GM21737 (cell line): ENCODE results near the gene TP73.

ENCODE experiments used
- ATAC-seq: cut with Tn5 transposase; IDR thresholded peaks from one replicate; pipeline ENCODE4 v1.9.1; 2021; ENCODE audit warnings: mild to moderate bottlenecking, moderate library complexity; ENCODE audit not compliant: unreplicated experiment

Gene TP73

DNA sequence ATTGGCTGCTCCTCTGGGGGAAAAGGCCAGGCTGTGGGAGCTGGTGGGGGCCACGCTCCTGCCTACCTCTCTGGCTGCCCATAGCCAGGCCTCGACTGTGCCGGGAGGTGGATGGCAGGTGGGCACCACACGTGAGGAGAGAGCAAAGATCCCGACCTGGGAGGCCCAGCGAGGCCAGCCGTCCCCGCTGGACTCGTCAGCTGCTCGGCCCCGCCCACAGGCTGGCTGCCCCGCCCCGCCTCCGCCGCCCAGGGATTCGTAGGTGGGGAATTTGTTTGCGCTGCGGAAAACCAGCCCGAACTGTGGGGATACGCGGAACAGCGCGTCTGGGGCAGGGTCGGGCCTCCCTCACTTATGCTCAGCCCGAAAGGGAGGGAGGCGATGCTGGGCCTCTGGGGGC lies 31.7 kb downstream of the TP73 start:
- ATAC-seq, result no peak

DNA sequence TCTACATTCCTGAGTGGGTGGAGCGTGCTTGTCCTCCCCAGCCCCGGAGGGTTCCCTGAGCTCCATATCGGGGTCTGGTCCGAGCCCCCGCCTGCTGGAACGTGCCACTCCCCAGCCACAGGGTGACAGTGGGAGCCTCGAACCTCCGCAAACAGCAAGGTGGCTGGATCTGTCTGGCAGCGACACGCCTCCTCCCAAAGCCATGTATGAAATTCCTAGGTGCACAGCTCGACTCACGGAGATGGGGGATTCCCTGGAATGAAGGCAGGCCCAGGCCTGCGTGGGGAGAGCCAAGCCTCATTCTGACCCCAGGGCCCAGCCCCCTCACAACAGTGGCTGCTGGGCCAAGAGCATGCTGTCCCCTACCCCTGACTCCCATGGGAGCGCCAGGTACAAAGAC lies 32.9 kb downstream of the TP73 start:
- no peak for ATAC-seq

DNA sequence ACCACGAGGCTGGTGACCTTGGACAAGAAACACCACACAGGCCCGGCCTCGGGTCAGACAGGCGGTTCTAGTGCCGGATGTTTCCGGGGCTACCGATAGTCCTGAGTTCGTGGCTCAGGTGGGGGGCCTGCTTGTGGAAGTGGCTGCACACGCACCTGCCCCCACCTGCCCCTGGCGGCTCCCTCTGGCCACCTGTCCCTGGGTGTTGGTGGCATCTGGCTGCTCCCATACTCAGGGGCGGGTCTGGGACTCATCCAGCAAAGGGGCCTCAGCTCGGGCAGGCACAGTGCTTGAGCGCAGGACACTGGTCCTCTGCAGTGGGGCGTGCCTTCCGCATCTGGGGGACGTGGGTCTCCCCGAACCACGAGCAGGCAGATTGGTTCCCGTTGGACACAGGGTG lies 33.6 kb downstream of the TP73 start:
- no peak for ATAC-seq

DNA sequence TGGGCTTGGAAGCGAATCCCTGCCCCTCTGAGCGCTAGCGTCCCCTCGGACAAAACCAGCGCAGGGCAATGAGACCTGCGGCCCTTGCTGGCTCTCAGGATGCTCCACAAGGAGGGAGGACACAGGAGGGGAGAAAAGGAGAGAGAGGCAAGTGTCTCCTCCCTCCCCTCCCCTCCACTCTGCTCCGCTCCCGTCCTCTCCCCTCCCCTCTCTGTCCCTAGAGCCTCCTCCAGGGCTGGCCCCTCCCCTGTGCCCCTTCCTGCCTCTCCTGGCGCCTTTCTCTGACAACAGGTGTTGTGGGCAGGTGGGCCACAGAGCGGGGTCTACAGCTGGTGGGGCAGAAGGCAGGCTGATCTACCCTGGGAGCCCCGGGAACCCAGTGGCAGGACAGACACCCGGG lies 35.2 kb downstream of the TP73 start:
- no peak for ATAC-seq

DNA sequence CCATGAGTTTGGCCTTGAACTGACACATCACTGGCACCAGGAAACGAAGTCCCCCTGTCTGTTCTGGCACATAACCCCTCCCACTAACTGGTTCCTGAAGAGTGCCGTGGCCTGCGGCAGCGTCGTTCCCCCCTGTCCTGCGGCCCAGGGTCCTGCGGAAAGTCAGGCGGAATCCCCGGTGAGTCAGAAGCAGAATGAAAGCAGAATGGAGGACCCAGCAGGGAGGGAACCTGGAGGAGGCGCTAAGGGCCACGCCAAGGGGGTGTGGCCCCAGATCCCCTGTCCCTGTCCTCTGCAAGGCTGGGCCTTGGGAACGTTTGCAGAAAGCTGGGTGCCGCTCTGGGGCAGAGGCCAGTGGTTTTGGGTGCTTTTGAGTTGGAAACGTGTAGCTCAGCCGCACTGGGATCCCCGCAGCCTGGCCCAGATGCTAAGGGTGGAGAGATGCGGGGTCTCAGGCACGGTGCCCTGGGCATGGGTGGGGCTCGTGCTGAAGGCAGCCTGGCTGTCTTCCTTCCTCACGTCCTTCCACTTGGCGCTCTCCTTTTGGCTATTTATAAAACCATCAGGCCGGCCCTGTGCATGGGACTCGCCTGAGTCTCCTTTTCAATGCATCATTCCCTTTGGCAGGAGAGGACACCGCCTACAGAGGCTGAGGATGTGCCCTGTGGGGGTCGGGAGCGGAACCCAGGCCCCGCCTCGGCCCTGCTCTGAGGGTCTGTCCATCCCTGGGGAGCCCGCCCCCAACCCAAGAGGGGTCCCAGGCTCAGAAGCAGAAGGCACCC lies 36.2 kb downstream of the TP73 start:
- no peak for ATAC-seq

DNA sequence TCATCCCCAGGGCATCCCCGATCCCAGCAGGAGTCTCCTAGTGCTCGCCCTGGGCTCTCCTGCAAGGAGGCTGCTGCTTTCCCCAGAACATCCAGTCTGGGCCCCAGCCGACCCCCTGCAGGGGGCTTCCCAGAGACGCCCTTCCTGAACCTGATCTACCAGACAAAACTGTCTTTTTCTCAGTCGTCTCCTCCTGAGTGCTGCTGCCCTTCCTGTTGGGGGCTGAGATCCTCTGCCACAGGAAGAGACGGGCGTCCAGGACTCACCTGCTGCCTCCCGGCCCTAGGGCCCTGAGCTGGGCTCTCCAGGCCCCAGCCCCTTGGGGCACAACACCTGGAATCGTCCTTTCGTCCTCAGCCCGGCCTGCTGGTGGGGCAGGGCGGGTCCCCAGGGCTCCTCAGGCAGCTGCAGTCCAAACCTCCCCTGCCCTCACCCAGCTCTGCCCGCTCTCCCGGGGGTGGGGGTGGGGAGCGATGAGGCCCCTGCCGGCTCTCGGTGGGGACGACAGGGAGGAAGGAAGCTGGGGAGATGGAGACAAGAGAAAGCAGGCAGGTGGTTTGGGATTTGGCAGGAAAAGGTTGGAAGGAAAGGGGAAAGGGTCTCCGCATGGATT lies 36.9 kb downstream of the TP73 start:
- ATAC-seq, result no peak

DNA sequence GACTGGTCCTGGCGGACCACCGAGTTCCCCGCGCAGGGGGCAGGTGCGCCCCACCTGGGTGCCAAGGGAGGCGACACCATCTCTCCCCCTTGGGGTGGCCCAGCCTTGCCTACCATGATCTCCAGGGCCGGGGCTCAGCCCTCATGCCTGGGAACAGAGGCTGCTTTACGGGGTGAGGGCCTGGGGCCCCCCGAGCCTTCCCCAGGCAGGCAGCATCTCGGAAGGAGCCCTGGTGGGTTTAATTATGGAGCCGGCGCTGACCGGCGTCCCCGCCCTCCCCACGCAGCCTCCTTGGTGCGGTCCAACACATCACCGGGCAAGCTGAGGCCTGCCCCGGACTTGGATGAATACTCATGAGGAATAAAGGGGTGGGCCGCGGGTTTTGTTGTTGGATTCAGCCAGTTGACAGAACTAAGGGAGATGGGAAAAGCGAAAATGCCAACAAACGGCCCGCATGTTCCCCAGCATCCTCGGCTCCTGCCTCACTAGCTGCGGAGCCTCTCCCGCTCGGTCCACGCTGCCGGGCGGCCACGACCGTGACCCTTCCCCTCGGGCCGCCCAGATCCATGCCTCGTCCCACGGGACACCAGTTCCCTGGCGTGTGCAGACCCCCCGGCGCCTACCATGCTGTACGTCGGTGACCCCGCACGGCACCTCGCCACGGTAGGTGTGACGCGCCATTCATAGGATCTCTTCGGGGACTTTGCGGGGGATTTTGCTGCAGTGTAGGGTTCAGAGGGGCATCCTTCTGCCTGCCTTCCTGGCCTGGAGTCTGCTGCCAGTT lies 38.2 kb downstream of the TP73 start:
- no peak for ATAC-seq

DNA sequence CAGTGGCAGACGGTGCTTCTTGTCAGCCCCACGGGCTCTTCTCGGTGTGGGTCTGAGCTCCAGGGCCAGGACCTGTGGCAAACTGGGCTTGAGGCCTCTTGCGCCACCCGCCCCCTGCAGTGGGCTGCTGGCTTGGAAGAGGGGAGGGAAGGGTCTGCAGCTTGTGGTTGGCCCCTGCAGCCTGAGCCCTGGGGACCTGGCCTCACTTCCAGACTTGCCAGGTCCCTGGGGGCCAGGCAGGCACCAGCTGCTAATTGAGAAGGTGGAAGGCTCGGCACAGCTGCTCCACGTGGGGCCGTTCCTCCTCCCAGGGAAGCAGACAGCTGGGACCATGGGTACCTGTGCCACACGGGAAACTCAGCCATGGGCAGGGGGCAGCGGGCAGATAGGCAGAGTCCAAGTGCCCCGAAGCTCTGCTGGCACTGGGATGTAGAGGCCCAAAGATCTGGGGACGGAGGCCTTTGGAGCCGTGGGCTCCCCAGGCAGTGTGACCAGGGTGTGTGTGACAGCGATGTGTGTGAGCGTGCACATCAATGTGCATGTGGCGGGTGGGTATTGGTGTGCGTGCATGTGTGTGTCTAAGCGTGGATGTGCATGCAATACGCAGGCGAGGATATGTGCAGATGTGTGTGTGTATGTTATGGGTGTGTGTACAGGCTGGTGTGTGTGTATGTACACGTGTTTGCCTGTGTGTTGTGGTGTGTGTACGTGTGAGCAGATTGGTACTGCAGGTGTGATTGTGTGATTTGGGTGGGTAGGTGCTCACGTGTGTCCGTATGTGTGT lies 39.3 kb downstream of the TP73 start:
- ATAC-seq, result no peak

DNA sequence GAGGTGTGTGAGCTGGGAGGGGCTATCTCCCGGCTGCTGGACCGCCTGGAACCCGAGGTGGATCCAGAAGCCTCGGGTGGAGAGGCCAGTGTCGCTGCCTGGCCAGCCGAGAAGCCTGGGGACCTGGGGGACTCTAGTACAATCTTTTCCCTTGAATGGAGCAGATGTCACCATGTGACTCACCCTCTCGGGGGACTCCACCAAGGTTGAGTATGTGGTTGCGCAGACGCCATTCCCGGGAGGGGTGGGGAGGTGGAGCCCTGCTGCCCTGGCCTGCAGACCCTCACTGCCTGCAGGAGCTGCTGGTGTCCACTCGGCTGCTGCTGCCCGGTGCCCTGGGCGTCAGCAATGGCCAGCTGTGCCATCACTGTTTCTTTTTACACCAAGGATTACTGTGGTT lies 40.3 kb downstream of the TP73 start:
- no peak for ATAC-seq

DNA sequence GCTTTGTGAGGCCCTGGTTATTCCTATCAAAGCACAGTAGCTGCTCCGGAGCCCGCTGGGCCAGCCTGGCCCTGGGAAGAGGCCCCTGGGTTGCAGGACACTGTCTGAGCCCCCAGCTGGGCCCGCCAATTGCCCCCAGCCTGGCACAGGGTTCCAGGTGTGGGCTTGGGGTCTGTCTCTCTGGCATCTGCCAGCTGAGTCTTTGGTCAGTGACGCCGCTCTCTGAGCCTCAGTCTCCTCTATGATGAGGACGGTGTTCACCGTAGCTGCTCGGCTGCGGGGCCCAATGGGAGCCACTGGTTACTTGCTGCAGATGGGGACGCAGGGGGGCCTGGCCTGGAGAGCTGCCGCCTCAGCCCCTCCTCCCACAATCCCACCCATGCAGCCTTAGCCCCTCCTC lies 41.0 kb downstream of the TP73 start:
- ATAC-seq, result no peak

DNA sequence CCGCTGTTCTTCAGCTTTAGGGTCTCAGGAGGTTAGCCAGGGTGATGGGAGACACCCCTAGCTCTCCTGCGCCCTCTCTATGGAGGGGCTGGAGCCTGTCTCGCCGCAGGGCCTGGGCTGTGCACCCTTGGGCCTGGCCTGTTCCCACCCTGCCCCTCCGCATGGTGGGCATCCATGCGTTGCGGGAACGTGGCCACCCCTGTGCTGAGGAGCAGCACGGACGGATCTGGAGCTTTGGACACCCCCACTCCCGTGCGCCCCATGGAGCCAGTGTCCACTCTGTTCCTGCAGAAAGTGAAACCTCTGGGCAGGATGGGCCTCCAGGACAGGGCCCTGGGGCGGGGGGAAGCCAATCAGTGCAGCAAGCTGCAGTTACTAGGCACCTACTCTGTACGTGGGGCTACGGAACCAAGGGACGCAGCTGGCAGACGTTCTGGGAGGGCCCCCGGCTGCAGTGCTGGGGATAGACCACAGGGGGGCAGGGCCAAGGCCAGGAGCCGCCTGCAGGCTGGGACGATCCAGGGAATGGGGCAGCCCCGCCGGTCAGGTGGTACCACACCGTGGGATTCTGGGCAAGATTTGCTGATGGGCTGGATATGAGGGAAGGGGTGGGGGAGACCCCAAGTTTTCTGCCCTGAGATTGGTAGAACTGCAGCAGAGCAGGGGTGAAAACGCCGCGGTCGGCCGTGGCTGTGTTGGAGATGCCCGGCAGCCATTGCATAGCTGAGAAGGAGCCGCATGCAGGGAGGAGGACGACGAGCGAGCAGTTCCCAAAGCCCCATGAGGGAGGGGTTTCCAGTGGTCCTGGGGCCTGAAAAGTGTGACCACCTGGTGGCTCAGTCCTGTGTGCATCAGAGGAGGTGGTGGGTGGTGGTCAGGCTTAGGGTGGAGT lies 43.3 kb downstream of the TP73 start:
- no peak for ATAC-seq

DNA sequence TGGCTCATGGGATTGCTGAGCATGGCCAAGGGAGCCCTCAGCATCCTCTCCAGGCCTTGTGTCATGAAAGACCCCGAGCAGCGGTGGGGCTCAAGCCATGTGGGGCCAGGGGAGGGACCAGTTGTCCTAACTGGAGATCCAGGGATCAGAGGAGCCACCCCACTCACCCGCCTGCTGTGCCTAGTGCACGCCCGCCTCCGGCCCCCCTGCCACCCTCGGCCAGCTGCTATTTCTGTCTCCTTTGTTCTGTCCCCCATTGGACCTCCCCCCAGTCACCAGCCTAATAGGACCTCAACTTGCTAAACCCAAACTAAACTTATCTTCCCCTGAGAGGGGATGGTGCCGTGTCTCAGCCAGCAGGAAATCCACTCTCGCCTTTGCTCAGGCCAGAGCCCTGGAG lies 44.4 kb downstream of the TP73 start:
- no peak for ATAC-seq

DNA sequence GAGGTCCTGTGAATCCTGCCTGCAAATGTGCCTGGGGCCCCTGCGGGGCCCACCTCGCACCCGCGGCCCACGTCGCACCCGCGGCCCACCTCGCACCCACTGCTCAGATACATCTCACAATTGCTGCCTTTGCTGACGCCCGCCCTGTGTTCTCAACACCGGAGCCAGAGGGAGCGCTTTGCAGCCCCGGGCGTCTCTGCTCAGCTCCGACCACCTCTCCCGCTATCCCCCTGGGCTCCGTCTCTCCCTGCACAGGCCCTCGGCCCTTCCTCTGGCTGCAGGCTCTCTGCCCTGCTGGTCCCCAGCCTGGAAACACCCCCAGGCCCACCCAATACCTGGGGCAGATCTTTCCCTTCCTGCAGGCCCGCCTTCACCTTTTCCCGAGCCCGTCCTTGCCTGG lies 44.8 kb downstream of the TP73 start:
- no peak for ATAC-seq

DNA sequence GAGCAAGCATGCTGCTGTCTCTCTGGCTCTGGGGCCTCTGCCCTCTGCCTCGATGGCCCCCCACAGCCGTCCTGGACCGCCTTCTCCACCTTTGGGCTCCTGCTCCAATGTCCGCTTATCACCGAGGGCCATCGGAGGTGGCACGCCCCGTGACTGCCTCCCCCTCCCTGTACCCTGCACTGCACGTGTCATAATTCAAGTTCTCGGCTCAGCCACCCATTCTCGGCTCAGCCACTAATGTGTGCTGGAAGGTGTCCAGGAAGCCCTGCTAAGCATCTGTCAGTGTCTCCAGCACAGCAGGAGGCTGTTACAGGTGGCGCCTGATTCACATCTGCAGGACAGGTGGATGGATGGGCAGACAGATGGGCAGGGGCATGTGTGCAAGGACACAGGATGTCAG lies 45.5 kb downstream of the TP73 start:
- ATAC-seq, result no peak

DNA sequence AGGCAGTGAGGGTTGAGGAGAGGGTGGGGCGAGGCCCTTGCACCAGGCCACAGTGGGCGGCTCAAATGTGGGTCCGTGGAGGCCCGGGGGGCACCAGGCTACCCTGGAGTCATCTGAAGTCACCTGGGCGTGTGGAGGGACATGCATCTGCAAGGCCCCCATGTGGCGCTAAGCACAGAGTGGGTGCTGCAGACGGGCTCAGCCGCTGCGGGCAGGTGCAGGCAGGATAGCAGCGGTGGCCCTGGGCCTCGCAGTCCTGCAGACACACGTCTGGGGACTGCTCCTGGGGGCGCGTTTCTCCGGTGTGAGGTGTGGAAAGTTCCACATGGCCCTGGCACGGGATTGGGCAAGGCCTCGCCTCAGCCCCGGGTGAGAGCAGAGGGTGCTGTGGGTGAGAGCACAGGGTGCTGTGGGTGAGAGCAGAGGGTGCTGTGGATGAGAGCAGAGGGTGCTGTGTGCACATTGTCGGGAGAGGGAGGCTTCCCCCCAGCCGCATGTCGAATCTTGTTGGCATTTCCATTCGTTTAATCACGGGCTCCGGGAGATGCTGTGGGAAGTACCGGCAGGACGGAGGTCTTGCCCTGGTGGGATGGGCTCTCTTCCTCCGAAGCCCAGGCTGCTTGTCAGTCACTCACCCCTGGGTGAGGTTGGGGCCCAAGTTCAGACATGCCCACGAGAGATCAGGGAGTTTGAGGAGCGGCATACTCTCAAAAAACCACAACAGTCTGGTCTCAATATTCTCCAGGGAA lies 46.5 kb downstream of the TP73 start:
- ATAC-seq, result no peak

DNA sequence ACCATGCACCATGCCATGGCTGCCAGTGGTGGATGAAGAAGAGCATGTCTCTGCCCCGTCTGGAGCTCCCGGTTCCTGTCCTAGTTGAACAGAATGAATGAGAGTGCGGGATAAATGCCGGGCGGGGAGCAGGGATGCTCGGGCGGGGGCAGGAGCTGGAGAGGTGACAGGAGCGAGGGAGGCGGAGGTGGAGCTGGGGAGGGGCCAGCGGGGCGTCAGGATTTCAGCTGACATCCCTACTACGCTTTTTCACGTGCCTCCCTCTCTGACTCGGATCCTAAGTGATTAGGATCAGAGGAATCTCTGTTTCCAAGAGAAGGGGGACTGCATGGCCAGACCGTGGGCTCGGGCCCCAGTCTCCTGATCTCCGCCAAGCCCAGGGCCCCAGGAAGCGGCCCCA lies 47.3 kb downstream of the TP73 start:
- no peak for ATAC-seq

DNA sequence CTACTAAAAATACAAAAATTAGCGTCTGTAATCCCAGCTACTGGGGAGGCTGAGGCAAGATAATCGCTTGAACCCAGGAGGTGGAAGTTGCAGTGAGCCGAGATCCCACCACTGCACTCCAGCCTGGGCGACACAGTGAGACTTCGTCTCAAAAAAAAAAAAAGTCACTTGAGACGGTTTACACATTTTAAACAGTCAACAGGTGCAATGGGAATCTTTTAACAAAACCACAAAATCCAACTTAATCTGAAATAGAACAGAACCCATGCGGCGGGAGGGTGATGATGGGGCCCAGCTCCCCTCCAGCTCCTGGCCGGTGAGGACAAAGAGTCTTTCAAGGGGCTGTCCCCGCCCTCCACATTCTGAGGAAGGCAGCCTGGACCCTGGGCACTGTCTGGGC lies 48.3 kb downstream of the TP73 start:
- no peak for ATAC-seq

DNA sequence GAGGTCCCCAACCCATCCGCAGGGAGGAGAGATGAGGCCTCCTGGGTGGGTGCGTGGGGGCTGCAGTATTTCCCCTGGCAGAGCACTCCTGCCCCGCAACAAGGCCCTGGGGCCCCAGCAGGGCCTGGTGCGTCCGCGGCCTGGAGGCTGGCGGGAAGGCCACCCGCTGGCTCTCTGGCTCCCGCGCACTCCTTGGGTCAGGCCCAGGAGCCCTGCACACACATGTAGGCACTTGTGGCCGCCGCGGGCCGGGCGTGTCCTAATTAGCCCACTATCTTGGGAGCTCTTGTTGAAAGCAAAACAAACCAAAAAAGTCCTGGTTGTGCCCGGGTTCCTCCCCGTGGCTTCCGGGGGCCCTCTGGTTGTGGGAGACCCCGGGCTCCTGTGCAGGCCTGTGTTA lies 50.2 kb downstream of the TP73 start:
- ATAC-seq, result no peak

DNA sequence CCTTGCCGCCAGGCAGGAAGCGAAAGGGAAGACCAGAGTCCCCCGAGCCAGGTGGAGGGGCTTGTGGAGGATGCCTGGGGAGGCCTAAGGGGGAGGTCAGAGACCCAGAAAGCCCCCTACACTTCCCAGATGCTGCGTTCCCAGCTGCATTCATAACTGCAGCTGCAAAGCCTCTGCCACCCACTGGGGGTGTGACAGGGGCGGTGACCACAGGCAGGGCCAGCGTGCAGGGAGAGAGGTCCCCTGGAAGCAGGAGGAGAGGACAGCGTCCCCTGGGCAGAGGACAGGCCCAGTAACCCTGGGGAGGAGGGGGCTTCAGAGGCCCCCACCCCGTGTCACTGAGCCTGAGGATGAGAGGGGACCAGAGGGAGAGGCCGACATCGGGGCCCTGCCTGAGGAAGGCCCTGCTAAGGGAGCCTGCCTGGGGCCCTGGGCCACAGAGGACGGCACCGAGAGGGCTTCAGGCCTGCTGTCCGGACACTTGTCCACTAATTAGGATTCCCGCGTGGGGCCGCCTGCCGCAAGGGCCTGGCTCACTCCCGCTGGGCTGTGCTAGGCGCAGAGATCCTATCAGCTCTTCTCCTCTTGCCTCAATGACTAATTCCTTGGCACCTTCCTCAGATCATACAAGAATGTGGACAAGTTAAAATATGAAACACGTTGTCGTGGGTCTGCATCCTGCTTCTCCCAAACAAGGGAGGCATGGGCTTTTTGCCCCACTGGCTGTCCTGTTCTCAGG lies 50.8 kb downstream of the TP73 start:
- no peak for ATAC-seq
